Osteoblast (primary cell): Measurements from ENCODE around the gene MBD4. TPM values are rescaled to one million over a fixed set of nuclear protein-coding genes. Genes with fewer than 3 reads are reported as not detected.

ENCODE experiments used
- DNase-seq: peaks from one replicate; pipeline ENCODE4 v3.0.0; 2011; ENCODE audit warnings: low spot score, mixed read lengths; ENCODE audit not compliant: insufficient read length; ENCODE audit errors: missing footprints
- H2AFZ ChIP-seq: 2 replicates; pipeline ENCODE4 v1.6.0; 2011; ENCODE audit warnings: mild to moderate bottlenecking, low read length
- H3K27ac ChIP-seq: 2 replicates; pipeline ENCODE4 v1.5.1; 2011; ENCODE audit warnings: mild to moderate bottlenecking, low read depth, low read length, moderate library complexity
- H3K27me3 ChIP-seq: 2 replicates; pipeline ENCODE4 v1.6.0; 2012; ENCODE audit warnings: mild to moderate bottlenecking, control low read depth, inconsistent platforms, low read length, moderate library complexity; ENCODE audit not compliant: insufficient read depth
- H3K36me3 ChIP-seq: 2 replicates; pipeline ENCODE4 v1.5.1; 2011; ENCODE audit warnings: mild to moderate bottlenecking, low read length, control low read depth, moderate library complexity; ENCODE audit not compliant: insufficient read depth
- H3K4me1 ChIP-seq: 2 replicates; pipeline ENCODE4 v1.5.1; 2011; ENCODE audit warnings: mild to moderate bottlenecking, low read length, control low read depth, moderate library complexity; ENCODE audit not compliant: insufficient read depth
- H3K4me2 ChIP-seq: 2 replicates; pipeline ENCODE4 v1.6.0; 2011; ENCODE audit warnings: mild to moderate bottlenecking, low read length; ENCODE audit not compliant: insufficient read depth
- H3K4me3 ChIP-seq: fragments of 200-600 bp; sonication (generic); 3 replicates; pipeline ENCODE4 v1.5.1; 2012; ENCODE audit warnings: mild to moderate bottlenecking, low read length, inconsistent platforms; ENCODE audit not compliant: insufficient read depth
- H3K79me2 ChIP-seq: 2 replicates; pipeline ENCODE4 v1.6.0; 2012; ENCODE audit warnings: mild to moderate bottlenecking, low read length, control low read depth, inconsistent platforms; ENCODE audit not compliant: insufficient read depth
- H3K9me3 ChIP-seq: 2 replicates; pipeline ENCODE4 v1.5.1; 2011; ENCODE audit warnings: low read depth, low read length, control low read depth
- H4K20me1 ChIP-seq: 2 replicates; pipeline ENCODE4 v1.6.0; 2012; ENCODE audit warnings: mild to moderate bottlenecking, low read length, control low read depth; ENCODE audit not compliant: insufficient read depth
- total RNA-seq: library from RNA; depleted of rRNA; stranded (reverse); fragments of >200 nt; gene quantifications from 2 replicates; pipeline ENCODE4 v1.2.3, GENCODE V29; 2012
- TF ChIP-seq, protein P1 (sequence below): IDR thresholded peaks from 2 replicates; pipeline ENCODE4 v1.5.1; 2011; ENCODE audit warnings: mild to moderate bottlenecking, low read depth, low read length, moderate library complexity; ENCODE audit errors: extremely low read depth

Gene MBD4
- total RNA-seq, 1 donor = 41.3 TPM

GRCh38 chr3:129460572-129460971, 20.8 kb upstream of the MBD4 start:
- H3K79me2 ChIP-seq = no peaks in the 10 kb centered on the region
- peak overlapping the region; percentile 15 for H3K27ac ChIP-seq
- peaks cover 27% of the 10 kb centered on the region for H3K36me3 ChIP-seq
- DNase-seq = no peak
- H4K20me1 ChIP-seq = no peaks in the 10 kb centered on the region
- peaks cover 11% of the 10 kb centered on the region for H3K4me1 ChIP-seq
- TF ChIP-seq, protein P1, sequence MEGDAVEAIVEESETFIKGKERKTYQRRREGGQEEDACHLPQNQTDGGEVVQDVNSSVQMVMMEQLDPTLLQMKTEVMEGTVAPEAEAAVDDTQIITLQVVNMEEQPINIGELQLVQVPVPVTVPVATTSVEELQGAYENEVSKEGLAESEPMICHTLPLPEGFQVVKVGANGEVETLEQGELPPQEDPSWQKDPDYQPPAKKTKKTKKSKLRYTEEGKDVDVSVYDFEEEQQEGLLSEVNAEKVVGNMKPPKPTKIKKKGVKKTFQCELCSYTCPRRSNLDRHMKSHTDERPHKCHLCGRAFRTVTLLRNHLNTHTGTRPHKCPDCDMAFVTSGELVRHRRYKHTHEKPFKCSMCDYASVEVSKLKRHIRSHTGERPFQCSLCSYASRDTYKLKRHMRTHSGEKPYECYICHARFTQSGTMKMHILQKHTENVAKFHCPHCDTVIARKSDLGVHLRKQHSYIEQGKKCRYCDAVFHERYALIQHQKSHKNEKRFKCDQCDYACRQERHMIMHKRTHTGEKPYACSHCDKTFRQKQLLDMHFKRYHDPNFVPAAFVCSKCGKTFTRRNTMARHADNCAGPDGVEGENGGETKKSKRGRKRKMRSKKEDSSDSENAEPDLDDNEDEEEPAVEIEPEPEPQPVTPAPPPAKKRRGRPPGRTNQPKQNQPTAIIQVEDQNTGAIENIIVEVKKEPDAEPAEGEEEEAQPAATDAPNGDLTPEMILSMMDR = no peak
- no peak overlapping the region for H2AFZ ChIP-seq
- no peaks in the 10 kb centered on the region for H3K9me3 ChIP-seq
- no peak overlapping the region for H3K4me2 ChIP-seq
- H3K4me3 ChIP-seq = no peak overlapping the region
- H3K27me3 ChIP-seq = no peaks in the 10 kb centered on the region

DNA sequence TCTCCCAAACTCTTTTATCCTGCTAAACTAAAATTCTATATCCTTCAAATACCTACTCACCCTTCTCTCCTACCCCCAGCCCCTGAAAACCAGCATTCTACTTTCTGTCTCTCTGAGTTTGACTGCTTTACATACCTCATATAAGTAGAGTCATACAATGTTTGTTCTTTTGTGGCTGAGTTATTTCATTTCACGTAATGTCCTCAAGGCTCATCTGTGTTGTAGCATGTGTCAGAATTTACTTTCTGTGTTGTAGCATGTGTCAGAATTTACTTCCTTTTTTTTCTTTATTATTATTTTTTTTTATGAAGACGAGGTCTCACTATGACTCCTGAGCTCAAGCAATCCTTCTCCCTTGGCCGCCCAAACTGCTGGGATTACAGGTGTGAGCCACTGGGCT, 20.4 kb upstream of the MBD4 start:
- no peak overlapping the region for H3K4me3 ChIP-seq
- TF ChIP-seq, protein P1 = no peak

GRCh38 chr3:129453732-129454131, 14.0 kb upstream of the MBD4 start:
- Histone ChIP-seq H3K9me3 (no peaks in the 10 kb centered on the region), H3K4me3 (no peak overlapping the region), H3K27me3 (no peaks in the 10 kb centered on the region), H2AFZ (no peak overlapping the region), H3K36me3 (peaks cover 39% of the 10 kb centered on the region), H3K4me2 (no peak overlapping the region), H3K4me1 (peaks cover 5% of the 10 kb centered on the region), H3K27ac (no peak overlapping the region), H4K20me1 (no peaks in the 10 kb centered on the region), H3K79me2 (no peaks in the 10 kb centered on the region)
- TF ChIP-seq, protein P1 = no peak
- peak; percentile 69 for DNase-seq

More for the DNA sequence above, 20.4 kb upstream of the MBD4 start:
- DNase-seq = no peak
- no peak overlapping the region for H2AFZ ChIP-seq
- H3K4me2 ChIP-seq = no peak overlapping the region
- H3K4me1 ChIP-seq = peaks cover 11% of the 10 kb centered on the region
- H3K79me2 ChIP-seq = no peaks in the 10 kb centered on the region
- no peaks in the 10 kb centered on the region for H3K9me3 ChIP-seq
- H3K27ac ChIP-seq = no peak overlapping the region
- peaks cover 27% of the 10 kb centered on the region for H3K36me3 ChIP-seq
- no peaks in the 10 kb centered on the region for H3K27me3 ChIP-seq
- H4K20me1 ChIP-seq = no peaks in the 10 kb centered on the region

DNA sequence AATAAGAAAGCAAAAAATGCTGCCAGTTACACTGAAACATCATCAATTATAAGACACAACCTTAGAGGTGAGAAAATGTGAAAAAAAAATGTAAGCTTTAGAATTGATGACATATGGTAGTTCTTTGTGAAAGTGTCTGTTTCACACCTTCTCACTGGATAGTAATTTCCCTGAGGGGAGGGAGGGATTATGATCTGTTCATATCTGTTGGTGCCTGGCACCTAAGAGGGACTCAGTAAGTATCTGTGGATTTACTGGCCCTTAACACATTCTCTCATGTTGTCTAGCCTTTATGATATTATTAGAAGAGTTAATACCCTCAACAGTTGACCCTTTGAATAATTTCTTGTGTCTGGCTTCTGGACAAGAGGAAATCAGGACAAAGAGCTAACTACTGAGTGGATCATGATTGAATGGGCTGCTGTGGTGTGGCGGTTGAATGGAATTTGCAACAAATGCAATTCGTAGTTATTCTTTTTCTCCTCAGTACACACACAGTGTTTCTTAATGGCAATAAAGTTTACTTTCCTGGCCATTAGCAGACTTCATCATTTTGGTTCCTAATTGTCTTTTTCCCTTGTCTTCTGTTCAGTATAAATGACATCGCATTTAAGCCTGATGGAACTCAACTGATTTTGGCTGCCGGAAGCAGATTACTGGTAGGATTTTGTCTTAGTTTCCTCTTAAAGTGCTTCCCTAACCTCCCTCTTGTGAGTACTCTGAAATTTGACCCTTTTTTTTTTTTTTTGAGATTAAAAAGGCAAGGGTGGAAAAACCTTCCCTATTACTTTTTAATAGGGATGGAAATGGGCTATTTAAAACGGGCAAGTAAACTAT, 9.7 kb upstream of the MBD4 start:
- peaks cover 7% of the 10 kb centered on the region for H3K4me1 ChIP-seq
- no peak overlapping the region for H2AFZ ChIP-seq
- H3K36me3 ChIP-seq = peaks cover 15% of the 10 kb centered on the region
- no peak overlapping the region for H3K4me2 ChIP-seq
- no peaks in the 10 kb centered on the region for H3K27me3 ChIP-seq
- H3K4me3 ChIP-seq = no peak overlapping the region
- peaks cover 26% of the 10 kb centered on the region for H3K79me2 ChIP-seq
- no peaks in the 10 kb centered on the region for H3K9me3 ChIP-seq
- no peaks in the 10 kb centered on the region for H4K20me1 ChIP-seq
- no peak for DNase-seq
- no peak overlapping the region for H3K27ac ChIP-seq
- TF ChIP-seq, protein P1 = no peak
